Suprapubic skin (tissue), 4 donors: Measurements from ENCODE around the gene PHETA1. TPM values are rescaled to one million over a fixed set of nuclear protein-coding genes. Genes with fewer than 3 reads are reported as not detected.

Source experiments
- DNase-seq, 2 donors: peaks; one replicate each; pipeline ENCODE4 v3.0.0-alpha.2; 2019; ENCODE audit warnings: low spot score in 2 of 2
- H3K27ac ChIP-seq: fragments of 200-600 bp; sonication (generic); one replicate; pipeline ENCODE4 v1.5.1; 2019
- H3K27me3 ChIP-seq: fragments of 200-600 bp; sonication (generic); one replicate; pipeline ENCODE4 v1.5.1; 2019
- H3K36me3 ChIP-seq: fragments of 200-600 bp; sonication (generic); one replicate; pipeline ENCODE4 v1.5.1; 2019
- H3K4me1 ChIP-seq: fragments of 200-600 bp; sonication (generic); one replicate; pipeline ENCODE4 v1.5.1; 2019
- H3K4me3 ChIP-seq: fragments of 200-600 bp; sonication (generic); one replicate; pipeline ENCODE4 v1.5.1; 2019; ENCODE audit warnings: mild to moderate bottlenecking
- H3K9me3 ChIP-seq: fragments of 200-600 bp; sonication (generic); one replicate; pipeline ENCODE4 v1.5.1; 2019
- CTCF ChIP-seq, 2 donors: fragments of 200-600 bp in 1 of 2; fragments of 450-650 bp in 1 of 2; sonication (generic) in 1 of 2; IDR thresholded peaks; one replicate each; pipeline ENCODE4 v1.5.1; 2016 to 2019; ENCODE audit warnings: antibody characterized with exemption in 2 of 2, mild to moderate bottlenecking in 1 of 2, moderate library complexity in 1 of 2
- EP300 ChIP-seq: sonication (generic); formaldehyde crosslinking; IDR thresholded peaks from one replicate; pipeline ENCODE4 v1.6.1; 2017; ENCODE audit warnings: antibody characterized with exemption
- POLR2A ChIP-seq, 2 donors: fragments of 450-650 bp; IDR thresholded peaks; one replicate each; pipeline ENCODE4 v1.6.1; 2017; ENCODE audit warnings: antibody characterized with exemption in 2 of 2, mild to moderate bottlenecking in 2 of 2, moderate library complexity in 2 of 2
- POLR2AphosphoS5 ChIP-seq, 3 donors: sonication (generic); formaldehyde crosslinking; IDR thresholded peaks; one replicate each; pipeline ENCODE4 v1.6.1; 2017; ENCODE audit warnings: antibody characterized with exemption in 3 of 3
- WGBS: methylation state at CpG from one replicate; pipeline ENCODE4 v1.1.5; 2018; 5-methylcytosine and 5-hydroxymethylcytosine counted together
- total RNA-seq, 4 donors: library from RNA; depleted of rRNA; stranded (reverse); fragments of >200 nt; gene quantifications; one replicate each; pipeline ENCODE4 v1.1.0, GENCODE V29; 2016

Gene PHETA1
- total RNA-seq, 4 donors from 2014 or later: 15.9 to 25.7 (median 23.2) TPM

GRCh38 chr12:111369496-111370220 lies 763 bp upstream of the PHETA1 start:
- Histone ChIP-seq H3K9me3 (no peaks in the 10 kb centered on the region), H3K27ac (no peak overlapping the region)
- WGBS: 51% methylated on average over 13 of the region's 13 CpGs

GRCh38 chr12:111368291-111368787 lies 556 bp downstream of the PHETA1 start:
- peak overlapping the region; percentile 89 for H3K4me3 ChIP-seq
- no peaks in the 10 kb centered on the region for H3K9me3 ChIP-seq
- peaks cover 24% of the 10 kb centered on the region for H3K4me1 ChIP-seq
- no peaks in the 10 kb centered on the region for H3K27me3 ChIP-seq
- 4% methylated on average over 5 of the region's 18 CpGs for WGBS
- H3K36me3 ChIP-seq: peaks cover 19% of the 10 kb centered on the region
- no peak for DNase-seq
- peak overlapping the region; percentile 52 for H3K27ac ChIP-seq
- TF ChIP-seq POLR2AphosphoS5 (IDR thresholded peaks at IDR 0.05) (no peak), EP300 (no peak), POLR2A (IDR thresholded peaks at IDR 0.05) (no peak)

More at GRCh38 chr12:111369496-111370220, 763 bp upstream of the PHETA1 start:
- H3K27me3 ChIP-seq: no peaks in the 10 kb centered on the region
- H3K4me3 ChIP-seq: peak overlapping the region; percentile 89
- peaks cover 12% of the 10 kb centered on the region for H3K36me3 ChIP-seq
- no peak for TF ChIP-seq EP300
- TF ChIP-seq POLR2A (IDR thresholded peaks at IDR 0.05): no peak
- no peak for TF ChIP-seq CTCF (IDR thresholded peaks at IDR 0.05)
- TF ChIP-seq POLR2AphosphoS5 (IDR thresholded peaks at IDR 0.05): no peak
- DNase-seq: no peak
- peaks cover 24% of the 10 kb centered on the region for H3K4me1 ChIP-seq

GRCh38 chr12:111367661-111368221 lies 1.2 kb downstream of the PHETA1 start:
- Histone ChIP-seq H3K4me3 (peak overlapping the region; percentile 89), H3K9me3 (no peaks in the 10 kb centered on the region), H3K36me3 (peaks cover 25% of the 10 kb centered on the region), H3K27me3 (no peaks in the 10 kb centered on the region), H3K27ac (no peak overlapping the region), H3K4me1 (peaks cover 24% of the 10 kb centered on the region)
- TF ChIP-seq POLR2A (IDR thresholded peaks at IDR 0.05): no peak
- 51% methylated on average over 7 of the region's 7 CpGs for WGBS
- DNase-seq: no peak

GRCh38 chr12:111366583-111366982 lies 2.3 kb downstream of the PHETA1 start:
- peaks cover 24% of the 10 kb centered on the region for H3K4me1 ChIP-seq
- TF ChIP-seq EP300 (no peak), POLR2AphosphoS5 (IDR thresholded peaks at IDR 0.05) (no peak), CTCF (IDR thresholded peaks at IDR 0.05) (no peak), POLR2A (IDR thresholded peaks at IDR 0.05) (no peak)
- 93% methylated on average over 2 of the region's 2 CpGs for WGBS
- no peak for DNase-seq
- no peak overlapping the region for H3K4me3 ChIP-seq
- no peak overlapping the region for H3K27ac ChIP-seq
- peaks cover 37% of the 10 kb centered on the region for H3K36me3 ChIP-seq
- no peaks in the 10 kb centered on the region for H3K27me3 ChIP-seq
- H3K9me3 ChIP-seq: no peaks in the 10 kb centered on the region

GRCh38 chr12:111366075-111366474 lies 2.8 kb downstream of the PHETA1 start:
- peaks cover 26% of the 10 kb centered on the region for H3K4me1 ChIP-seq

More at GRCh38 chr12:111366075-111366474, 2.8 kb downstream of the PHETA1 start:
- no peaks in the 10 kb centered on the region for H3K9me3 ChIP-seq
- WGBS: 96% methylated on average over 10 of the region's 10 CpGs
- peaks cover 39% of the 10 kb centered on the region for H3K36me3 ChIP-seq
- no peaks in the 10 kb centered on the region for H3K27me3 ChIP-seq
- H3K4me3 ChIP-seq: no peak overlapping the region
- H3K27ac ChIP-seq: no peak overlapping the region
- DNase-seq: no peak
- TF ChIP-seq POLR2AphosphoS5 (IDR thresholded peaks at IDR 0.05): no peak
- no peak for TF ChIP-seq EP300
- TF ChIP-seq CTCF (IDR thresholded peaks at IDR 0.05): no peak
- no peak for TF ChIP-seq POLR2A (IDR thresholded peaks at IDR 0.05)
